Renal cortical epithelial cell (primary cell): ENCODE measurements around the gene MSI2. TPM values are rescaled to one million over a fixed set of nuclear protein-coding genes. Genes with fewer than 3 reads are reported as not detected.

ENCODE experiments used
- DNase-seq: peaks from one replicate; pipeline ENCODE4 v3.0.0-alpha.2; 2011; ENCODE audit warnings: low read depth
- total RNA-seq: library from RNA; depleted of rRNA; stranded (reverse); fragments of >200 nt; gene quantifications from 2 replicates; pipeline ENCODE4 v1.2.3, GENCODE V29; 2014

MSI2 gene
- total RNA-seq, 1 donor from 2014 or later: 90.2 TPM

DNA sequence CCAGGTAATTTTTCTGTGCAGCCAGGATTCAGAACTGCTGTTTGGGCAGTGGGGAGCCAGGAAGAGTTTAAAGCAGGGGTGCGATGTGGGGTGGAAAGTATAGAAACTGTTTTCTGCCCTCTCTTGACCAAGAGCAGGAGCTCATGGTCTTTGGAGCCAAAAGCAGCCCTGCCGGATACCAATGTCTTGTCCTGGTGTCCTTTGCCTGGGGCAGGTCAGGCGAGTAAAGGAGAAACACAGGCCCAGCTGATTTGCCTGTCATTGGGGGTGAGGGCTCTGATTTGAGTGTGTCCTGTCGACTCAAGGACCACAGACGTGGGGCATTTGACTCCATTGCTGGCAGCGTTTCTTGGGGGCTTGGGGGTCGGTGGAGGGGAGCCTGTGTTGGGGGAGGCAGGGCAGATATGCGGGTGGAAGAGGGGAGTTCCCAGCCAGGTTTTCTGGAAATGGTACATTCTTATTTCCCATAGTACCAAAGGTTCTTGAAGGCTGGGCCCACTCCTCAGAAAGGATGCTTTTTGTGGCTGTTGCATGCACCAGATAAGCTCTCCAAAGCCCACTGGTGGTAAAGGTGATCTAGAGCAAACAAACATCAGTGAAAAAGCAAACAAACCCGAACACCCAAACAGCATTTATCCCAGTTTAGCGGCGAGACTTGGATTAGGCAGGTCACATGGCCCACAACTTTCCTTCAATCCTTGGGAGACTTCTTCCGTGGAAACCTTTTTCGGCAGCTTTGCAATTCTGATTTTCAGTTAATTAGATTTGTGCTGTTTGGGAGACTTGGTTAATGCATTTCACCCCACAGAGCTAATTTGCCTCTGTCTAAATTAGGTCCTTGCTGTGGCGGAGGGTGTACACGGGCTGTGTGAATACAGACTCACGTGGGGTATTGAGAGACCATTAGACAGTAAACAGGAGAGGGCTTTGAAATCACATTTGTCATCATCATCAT, 59.0 kb downstream of the MSI2 start:
- no peak for DNase-seq

DNA sequence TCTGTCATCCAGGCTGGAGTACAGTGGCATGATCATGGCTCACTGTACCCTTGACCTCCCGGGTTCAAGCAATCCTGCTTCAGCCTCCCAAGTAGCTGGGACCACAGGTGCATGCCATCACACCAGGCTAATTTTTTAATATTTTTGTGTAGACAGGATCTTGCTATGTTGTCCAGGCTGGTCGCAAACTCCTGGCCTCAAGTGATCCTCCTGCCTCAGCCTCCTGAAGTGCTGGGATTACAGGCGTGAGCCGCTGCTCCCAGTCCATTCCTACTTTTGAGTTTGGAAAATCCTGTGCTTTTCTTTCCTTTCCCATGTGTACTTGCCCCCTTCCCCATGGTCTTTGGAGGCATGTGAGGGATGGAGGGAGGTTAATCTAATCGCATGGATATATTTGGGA, 60.0 kb downstream of the MSI2 start:
- no peak for DNase-seq

DNA sequence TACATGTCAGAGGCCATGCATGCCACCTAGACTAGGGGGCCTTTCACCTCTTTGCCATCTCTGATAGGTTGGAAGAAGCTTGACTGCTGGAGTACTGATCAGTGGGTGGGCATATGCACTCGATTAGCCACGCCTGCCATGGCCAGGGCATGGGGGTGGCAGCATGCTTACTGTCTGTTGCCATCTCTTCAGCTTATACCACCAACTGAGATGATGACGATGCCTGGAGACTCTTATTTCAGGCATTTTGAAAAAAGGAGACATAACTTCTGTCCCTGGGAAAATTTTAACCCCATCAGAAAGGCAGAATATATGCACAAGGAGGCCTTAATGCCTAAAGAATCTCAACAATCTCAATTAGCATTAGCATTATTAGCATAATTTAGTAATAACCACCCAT, 60.8 kb downstream of the MSI2 start:
- DNase-seq: no peak

DNA sequence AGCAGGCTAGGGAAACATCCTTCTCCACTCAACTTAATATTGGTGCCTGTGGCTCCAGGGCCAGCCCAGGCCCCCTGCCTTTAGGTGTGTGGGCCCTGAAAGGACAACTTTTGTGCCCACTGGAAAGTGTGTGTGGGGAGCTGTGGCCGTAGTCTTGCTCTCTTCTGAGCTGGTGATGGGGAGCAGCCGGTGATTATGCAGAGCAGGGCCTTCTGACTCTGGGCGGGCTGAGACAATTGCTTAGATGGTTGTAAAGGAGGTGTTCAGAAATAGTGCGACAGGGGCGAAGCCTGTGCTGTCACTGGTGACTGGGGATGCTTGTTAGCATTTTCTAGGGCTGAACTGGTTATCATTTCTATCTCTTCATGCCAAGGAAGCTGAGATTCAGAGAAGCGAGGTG, 62.6 kb downstream of the MSI2 start:
- no peak for DNase-seq

DNA sequence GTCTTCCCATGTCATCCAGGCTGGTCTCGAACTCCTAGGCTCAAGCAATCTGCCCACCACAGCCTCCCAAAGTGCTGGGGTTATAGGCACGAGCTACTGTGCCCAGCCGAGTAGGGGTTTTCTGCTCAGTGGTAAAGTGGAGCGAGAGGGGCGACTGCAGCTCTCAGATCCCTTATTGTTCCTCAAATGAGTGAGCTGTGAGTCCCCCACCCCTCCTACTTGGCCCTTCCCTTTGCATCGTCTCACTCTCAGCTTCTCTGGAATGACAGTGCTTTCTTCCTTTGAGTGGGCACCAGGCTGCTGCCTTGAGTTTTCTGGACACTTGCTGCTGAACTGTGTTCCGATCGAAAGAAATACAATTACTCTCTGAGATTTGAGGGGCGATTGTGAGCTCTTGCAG, 63.5 kb downstream of the MSI2 start:
- no peak for DNase-seq

DNA sequence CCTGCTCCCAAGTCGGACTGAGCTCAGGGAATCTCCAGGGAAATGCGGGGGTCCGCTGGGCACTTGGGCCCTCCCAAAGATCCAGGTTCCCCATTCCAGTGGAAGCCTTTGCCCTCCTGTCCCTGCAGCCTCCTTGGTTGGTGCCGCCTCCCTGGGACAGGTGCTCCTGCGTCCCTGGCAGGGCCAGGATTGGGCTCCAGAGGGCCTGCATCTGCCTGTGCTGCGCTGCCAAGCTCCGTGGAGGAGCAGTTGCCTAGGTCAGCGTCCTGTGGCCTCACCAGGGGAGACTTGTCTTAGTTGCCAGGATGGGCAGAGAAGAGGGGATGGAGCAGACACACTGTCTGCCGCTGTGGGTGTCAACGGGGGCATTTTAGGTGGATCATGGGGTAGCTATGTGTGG, 67.1 kb downstream of the MSI2 start:
- no peak for DNase-seq

DNA sequence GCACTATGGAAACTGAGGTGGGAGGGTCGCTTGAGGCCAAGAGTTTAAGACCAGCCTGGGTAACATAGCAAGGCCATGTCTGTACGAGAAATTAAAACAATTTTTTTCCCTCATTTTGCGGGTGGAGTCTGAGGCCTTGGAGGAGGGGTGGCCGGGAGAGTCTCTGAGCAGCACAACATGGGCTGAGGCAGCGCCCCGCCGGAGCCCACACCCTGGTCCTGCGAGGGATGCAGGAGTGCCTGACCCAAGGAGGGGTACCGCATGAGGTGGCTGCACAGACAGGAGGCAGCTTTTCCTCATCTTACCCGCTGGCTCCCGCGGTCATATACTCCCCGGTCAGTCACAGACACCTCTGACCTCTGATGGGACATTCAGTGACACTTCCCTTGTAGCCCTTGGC, 67.7 kb downstream of the MSI2 start:
- no peak for DNase-seq

DNA sequence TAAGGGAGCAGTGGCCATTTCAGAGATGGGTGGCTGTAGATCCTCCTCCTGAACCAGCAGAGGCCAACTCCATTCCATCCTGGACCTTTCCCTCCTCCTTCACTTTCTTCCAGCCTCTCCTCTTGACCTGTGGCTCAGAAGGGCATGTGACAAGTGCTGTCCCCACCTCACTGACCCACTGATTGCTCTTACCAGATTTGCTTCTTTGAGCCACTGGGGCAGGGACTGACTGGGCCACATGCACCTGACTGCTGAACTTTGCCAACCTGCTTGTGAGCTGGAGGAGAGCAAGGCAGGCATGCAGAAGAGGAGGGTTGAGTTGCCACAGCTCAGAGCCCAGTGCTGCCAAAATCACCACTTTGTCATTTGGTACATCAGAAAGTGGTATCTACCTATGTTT, 68.3 kb downstream of the MSI2 start:
- no peak for DNase-seq

DNA sequence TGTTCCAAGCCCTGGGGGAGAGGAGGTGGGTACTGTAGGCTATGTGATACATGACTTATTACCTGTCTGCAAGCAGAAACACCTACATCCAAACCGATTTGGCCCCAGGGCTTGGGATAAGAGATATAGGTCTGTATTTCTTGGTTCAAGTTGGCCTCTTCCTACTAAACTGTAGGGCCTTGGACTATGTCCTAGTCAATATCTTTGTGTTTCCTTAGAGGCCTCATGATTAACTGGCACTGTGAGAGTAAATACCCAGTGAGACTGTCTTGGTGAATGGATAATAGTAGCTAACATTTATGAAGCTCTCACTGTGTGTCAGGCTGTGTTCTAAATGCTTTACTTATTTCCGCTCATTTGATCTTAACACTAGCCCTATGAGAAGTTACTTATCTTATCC, 70.0 kb downstream of the MSI2 start:
- no peak for DNase-seq

DNA sequence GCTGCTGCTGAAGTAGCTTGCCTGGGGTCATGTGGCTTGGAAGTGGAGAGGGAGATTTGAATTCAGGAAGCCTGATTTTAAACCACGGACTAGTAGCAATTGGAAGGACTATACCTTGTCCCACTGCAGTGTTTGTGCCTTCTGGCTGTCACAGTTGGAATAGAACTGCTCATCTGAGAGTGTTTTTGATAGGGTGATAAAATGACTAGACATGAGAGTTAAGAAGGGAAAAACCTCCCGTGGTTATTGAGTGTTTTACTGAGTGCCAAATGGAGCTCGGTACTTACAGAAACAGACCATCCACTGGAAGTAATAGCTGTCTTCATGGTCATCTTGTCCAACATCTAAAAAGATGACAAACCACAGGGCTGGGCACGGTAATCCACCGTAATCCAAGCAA, 70.4 kb downstream of the MSI2 start:
- no peak for DNase-seq

DNA sequence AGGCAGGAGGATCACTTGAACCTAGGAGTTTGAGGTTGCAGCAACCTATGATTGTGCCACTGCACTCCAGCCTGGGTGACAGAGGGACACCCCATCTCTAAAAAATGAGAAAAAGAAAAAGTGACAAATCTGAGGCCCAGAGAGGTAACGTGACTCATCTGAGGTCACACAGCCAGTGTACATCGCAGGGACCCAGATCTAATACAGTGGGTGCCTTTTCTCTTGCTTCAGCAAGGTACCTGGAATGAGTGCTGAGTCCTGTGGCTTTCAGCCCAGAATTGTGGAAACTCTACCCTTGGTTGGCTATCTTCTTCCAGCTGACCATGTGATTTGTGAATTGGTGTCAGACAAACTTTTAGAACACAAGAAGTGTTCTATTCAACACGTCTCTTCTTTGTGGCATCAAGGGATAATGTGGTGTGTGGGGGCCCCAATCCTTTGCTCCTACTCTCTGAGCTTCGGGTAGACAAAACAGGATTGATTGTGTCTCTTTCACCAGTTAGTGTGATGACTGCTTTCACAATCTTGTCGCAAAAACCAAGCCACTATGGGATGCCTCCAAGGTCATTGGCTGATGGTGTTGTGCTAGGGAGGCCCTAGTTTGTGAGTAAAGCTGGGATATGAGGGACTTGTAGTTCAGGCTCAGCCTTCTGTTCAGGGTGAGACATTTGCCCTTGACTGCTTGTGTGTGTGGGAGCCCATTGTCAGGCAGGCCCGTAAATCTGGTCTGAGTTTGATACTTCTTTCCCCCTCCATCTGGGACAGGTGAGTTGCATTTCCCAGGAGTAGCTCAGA, 71.0 kb downstream of the MSI2 start:
- no peak for DNase-seq

DNA sequence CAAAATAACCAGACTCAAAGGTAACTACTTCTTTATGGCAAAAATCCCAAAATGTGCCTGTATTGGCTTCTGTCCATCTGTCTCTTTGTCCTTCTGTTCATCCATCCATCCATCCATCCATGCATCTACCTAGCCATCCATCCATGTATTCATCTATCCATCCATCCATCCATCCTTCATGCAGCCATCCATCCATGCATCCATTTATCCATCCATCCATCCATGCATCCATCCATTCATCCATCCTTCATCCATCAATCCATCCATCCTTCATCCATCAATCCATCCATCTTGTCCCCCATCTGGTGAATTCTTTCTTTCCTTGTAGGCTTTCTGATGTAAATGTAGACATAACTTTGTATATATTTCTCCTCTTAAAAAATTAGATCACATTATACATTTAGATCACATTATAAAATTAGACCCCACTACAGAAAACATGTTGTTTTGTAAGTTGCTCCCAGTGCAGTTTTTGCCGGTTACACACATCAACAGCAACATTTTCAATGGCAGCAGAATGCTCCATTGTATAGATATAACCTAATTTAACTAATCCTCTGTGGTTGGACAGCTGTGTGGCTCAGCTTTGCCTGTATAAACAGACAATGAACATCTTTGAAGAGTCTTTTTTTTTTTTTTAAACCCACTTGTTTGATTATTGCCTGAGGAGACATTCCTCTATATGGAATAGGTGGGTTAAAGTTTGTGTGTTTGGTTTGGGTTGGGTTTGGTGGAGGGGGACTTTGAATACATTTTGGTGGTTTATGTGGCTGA, 72.0 kb downstream of the MSI2 start:
- DNase-seq: no peak

DNA sequence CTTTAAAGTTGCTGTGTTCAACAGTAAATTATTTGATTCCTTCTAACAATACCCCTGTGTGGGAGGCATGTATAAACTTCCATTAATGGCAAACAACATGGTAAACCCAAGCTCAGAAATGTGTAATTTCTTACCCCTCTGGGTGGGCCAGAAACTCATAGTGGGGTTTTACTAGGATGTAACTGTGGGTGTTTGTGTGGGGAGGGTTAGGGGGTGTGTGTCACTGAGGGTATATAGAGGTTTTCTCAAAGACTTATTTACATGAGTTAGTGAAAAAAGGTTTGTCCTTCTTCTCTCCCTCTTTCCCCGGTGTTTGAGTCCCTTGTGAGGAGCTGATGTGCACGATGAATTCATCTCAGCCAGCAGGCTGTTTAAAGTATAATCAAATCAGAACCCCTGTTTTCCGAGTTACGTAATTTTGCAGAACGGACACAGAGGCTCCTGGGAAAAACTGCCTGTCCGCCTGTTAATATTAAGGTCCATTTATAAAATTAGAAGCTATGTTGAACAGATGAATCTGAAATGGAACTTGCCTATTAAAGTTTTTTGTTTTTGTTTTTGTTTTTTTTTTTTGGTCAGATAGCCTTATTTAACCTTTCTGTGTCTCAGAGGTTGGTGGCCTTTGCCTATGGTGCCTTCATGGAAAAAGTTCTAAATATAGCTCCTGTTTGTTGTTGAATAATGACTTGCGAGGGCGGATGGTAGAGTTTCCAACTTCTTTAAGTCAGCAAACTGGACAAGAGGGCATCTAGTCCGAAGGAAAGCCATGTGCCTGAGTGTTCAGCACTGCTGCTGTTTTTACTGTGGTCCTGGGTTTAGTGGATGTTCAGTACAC, 73.3 kb downstream of the MSI2 start:
- DNase-seq: peak; percentile 42

DNA sequence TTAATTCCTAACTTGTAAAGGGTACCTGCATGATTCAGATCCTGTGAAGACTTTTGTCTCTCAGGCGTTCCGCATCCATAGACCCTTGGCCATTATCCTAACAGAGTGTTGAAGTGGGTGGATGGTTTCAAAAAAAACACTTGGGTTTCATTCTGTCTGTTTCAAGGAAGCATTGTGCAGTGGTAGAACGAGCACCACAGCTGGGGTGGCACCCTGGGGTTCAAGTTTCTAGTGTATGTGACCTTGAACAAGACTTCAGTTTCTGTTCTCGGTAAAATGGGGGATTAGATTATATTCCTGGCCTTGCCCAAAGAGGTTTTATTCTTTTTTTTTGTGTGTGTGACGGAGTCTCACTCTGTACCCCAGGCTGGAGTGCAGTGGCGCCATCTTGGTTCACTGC, 74.3 kb downstream of the MSI2 start:
- DNase-seq: no peak

DNA sequence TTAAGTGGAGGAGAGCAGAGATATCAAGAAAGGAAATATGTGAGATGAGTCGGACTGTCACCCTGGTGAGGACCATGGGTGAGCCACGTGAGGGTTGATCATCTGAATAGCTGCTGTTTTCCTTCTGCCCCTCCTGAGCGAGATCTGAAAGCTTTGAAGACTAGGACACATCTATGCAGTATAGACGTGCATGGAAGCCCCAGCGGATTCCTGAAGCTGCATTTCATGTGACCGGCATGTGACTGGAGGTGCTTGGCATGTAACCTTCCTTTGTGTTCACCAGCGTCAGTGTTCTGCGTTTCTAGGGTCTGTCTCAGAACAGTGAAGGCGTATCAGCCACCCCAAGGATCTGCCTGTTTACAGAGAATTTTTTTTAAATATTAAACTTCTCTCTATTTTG, 75.1 kb downstream of the MSI2 start:
- no peak for DNase-seq

DNA sequence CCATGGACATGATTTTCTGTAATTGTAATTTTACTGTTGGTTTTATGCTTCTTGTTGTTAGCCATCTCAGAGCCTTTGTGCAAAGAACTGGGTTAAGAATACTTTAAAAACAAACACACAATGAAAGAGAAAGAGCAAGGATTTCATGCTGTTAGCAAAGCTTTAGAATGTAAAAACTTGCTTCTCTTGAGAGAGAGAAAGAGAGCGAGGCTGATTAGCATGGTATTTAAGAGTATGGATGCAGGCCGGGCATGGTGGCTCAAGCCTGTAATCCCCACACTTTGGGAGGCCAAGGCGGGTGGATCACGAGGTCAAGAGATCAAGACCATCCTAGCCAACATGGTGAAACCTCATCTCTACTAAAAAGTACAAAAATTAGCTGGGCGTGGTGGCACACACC, 76.2 kb downstream of the MSI2 start:
- no peak for DNase-seq

DNA sequence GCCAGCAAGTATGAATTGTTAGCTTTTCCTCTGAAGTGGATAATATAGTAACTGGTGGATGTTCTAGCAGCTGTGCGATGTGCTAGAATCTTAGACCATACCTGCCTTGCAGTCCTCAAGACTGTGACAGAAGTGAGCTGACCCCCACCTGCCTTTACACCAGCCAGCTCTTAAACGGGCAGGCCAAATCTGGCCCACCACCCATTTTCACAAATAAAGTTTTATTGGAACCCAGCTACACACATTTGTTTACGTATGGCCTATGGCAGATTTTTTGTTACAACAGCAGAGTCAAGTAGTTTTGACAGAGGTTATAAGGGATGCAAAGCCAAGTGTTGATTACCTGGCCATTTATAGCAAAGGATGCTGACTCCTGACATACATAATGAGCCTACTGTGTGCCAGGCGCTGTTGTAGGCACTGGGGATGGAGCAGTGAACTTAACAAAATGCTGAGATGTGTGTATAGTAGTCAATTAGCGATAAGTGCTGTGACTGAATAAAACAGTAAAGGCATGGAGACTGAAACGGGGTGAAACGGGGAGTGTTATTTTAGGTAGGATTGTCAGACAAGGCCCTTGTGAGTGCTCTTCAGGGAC, 79.0 kb downstream of the MSI2 start:
- DNase-seq: no peak

DNA sequence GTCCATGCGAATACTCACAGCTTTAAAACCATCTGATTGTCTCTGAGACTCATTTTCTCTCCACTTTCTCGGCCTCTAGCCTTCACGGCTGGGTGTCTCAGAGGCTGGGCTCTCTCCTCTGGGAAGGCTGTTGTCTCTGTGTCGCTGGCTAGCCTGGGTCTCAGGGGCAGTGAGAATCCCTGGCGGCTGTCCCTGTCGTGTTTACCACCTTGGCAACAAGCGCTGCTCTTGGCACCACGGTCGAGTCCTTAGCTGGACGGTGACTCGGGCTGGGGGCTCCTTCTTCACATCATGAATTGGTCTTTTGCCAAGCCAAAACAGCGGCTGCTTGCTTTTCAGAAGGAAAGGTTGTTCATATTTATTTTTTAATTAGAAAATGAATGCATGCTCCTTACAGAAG, 81.1 kb downstream of the MSI2 start:
- no peak for DNase-seq

DNA sequence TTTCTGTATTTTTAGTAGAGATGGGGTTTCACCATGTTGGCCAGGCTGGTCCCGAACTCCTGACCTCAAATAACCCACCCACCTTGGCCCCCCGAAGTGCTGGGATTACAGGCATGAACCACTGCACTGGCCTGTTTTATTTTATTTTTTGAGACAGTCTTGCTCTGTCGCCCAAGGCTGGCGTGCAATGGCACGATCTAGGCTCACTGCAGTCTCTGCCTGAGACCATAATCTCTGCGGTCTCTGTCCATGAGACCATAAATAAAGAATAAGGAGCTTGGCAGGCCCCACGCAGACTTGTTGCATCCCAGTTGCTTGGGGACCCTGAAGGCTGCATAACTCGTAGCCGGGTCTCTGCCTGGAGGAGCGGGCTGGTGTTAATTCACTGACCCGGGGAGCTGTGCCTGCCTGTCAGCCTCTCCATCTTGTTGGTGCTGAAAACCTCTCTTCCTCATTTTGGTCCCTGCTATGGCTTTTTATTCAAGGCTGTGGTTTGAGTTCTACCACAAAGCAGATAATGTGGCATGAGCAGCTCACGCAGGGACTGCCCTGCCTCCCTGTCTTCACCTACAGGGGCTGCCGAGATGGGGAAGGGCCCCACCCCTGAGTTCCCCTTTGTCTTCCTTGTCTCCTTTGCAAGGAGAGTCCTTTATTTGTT, 82.1 kb downstream of the MSI2 start:
- DNase-seq: no peak

DNA sequence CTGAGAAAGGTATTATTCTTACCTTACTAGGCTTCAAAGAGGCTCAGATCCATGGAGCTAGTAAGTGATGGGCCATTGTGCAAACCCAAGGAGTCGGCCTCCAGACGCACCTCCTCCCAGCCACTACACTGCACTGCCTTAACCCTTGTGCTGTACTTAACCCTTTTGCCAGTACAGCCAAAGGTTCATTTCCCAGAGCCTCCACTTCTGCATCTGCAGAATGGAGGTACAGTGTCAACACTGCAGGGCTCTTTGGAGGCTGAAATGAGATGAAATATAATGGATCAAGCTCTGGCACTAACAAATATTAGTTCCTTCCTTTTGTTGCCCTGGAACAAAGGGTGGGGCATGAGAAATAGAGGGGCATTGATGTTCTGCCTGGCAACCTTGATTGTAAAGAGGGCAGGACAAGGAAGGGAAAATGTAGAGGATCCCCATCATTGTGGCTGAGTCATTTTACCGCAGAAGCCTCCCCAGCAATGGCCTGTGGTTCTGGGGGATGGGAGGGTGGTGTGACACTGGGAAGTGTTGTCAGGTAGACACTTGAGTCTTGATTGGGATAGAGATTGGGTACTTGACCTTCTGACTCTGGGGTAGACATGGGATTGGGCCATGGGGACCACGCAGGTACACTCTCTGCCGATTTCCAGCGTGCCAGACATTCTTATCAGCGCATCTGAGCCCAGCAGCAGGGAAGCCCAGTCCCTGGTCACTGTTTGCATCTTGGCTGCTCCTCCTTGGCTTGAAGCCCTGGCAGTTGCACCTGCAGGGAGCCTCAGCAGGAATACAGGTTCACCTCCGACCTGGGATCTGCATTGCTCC, 84.0 kb downstream of the MSI2 start:
- DNase-seq: no peak
